GM21515 (cell line): Measurements from ENCODE around the gene PHACTR4.
"Not testable (repeated sequence)": the region's sequence is repeated elsewhere in the genome, so short reads cannot be mapped to it uniquely, and the experiment has no call there.

Experiments used
- ATAC-seq: cut with Tn5 transposase; IDR thresholded peaks from one replicate; pipeline ENCODE4 v1.9.1; 2021; ENCODE audit not compliant: unreplicated experiment

PHACTR4 gene

GRCh38 chr1:28482702-28483101 is 113.2 kb downstream of the PHACTR4 start:
- no peak for ATAC-seq

DNA sequence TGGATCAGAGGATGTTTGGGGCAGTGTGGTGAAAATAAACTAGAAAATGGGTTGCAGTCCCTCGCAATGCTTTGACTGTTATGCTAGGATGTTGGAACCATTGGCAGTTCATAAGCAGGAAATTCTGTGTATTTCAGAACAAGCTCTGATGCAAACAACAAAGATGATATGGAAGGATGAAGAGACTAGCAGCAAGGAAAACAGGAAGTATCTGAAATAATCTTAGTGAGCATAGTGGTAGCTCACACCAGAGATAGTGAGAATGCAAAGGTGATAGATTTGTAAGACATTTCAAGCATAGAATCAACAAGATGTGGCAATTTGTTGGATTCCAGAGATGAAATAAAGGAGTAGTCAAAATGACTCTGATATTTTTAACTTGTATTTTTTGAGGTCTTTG is 125.2 kb downstream of the PHACTR4 start:
- no peak for ATAC-seq

DNA sequence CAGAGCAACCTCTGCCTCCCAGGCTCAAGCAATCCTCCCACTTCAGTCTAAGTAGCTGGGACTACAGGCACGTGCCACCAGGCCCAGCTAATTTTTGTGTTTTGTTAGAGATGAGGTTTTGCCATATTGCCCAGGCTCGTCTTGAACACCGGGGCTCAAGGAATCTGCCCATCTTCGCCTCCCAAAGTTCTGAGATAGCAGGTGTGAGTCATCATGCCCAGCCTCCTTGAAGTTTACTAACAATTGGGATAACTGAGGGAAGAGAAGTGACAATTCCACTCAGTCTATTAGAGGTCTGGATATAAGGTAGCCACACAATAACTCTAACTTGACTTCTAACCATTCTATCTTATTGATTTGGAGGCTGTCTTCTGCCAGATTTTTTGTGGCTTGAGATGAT is 130.0 kb downstream of the PHACTR4 start:
- ATAC-seq, result no peak

DNA sequence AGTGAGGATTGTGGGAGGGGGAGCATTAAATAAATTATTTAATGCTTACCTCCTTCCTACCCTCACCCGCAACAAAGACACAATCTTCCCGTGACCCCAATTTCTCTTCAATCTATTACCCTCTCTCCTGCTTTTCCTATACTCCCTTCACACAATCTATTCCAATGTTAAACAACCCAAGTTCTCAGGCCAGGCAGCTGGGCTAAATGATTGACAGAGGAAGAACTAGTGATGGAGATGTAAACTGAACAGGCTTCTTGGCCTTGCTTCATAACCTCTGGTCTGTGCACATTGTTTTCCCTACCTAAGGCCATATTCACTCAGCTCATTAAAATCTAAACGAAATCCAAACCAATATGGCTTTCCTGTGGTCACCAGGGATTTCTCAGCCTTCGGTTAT is 132.4 kb downstream of the PHACTR4 start:
- no peak for ATAC-seq

GRCh38 chr1:28503117-28503516 is 133.6 kb downstream of the PHACTR4 start:
- ATAC-seq, result no peak

GRCh38 chr1:28505406-28506187 is 136.1 kb downstream of the PHACTR4 start, which contains the start of gene RCC1:
TSS of gene RCC1 (plus strand) at chr1:28506043. CDS start at chr1:28529867, 23,824 bp downstream.
- peak; percentile 71 for ATAC-seq

GRCh38 chr1:28506907-28507246 is 137.3 kb downstream of the PHACTR4 start:
- no peak for ATAC-seq

GRCh38 chr1:28507247-28507645 is 137.7 kb downstream of the PHACTR4 start:
- no peak for ATAC-seq

GRCh38 chr1:28507646-28508434 is 138.3 kb downstream of the PHACTR4 start:
- ATAC-seq, result no peak

GRCh38 chr1:28508435-28508754 is 138.9 kb downstream of the PHACTR4 start:
- no peak for ATAC-seq

DNA sequence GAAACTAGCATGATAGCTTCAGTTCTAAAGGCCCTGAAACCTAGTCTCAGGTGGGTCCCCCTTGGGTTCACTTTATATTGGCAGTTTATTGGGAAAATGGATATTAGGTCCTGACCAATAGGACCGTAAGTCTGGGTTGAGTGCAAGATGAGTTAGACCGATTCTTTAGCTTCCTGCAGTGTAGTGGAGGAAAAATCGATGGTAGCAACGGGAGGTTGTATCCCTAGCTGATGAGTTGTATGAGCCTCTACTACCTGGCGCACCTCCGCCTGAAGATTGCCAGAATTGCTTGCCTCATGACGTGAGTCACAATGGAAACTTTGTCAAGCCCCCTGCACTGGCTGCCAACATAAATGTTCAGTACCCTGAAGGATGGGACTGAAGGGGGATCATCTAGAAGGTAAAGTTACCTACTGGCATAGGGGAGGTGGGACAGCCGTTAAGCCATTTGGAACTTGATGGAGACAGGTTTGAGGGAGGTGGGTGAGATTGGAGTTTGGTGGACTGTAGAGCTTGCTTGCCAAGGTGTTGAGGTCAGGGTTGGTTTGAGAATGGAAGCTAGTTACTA is 140.2 kb downstream of the PHACTR4 start:
- no peak for ATAC-seq

DNA sequence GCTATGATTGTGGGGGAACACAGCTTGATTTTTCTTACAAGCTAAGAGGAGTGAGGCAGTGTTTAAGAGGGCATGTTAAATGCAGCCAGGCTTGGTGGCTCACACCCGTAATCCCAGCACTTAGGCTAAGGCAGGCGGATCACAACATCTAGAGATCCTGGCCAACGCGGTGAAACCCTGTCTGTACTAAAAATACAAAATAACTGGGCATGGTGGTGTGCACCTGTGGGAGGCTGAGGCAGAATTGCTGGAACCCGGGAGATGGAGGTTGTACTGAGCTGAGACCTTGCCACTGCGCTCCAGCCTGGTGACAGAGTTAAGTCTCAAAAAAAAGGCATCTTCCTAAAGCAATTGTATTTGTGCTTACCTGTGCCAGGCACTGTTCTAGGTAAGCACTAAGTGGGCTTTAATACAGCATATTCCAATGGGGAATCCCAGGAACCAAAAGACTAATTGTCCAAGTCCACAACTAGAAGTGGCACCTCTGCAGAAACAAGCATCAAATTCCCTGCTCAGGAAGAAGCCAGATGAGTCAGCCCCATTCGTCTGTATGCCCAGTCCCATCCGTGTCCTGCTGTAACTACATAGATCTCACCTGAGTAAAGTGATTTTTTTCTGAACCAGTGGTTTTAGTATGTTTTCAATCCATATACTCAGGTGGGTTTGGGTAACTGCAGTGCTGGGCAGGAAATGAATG is 140.9 kb downstream of the PHACTR4 start:
- no peak for ATAC-seq

DNA sequence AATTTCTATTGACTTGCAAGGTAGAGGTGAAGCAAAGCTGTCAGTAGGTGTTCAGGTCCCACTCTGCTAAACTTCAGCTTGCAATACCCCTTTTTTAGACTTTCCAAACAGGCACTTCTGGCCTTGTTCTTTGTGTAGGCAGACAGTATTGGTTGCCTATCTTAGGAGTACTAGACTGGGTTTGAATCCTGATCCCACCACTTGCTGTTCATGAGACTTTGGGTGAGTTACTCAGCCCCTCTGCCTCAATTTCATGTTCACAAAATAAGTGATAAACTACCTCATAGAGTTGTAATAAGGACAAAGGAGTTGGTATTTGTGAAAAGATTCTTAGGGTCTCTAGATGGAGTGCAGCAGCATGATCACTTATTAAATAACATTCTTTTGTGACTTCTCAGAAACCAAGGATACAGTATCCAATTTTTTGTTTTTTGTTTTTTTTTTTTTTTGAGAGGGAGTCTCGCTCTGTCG is 141.5 kb downstream of the PHACTR4 start:
- ATAC-seq, result no peak

DNA sequence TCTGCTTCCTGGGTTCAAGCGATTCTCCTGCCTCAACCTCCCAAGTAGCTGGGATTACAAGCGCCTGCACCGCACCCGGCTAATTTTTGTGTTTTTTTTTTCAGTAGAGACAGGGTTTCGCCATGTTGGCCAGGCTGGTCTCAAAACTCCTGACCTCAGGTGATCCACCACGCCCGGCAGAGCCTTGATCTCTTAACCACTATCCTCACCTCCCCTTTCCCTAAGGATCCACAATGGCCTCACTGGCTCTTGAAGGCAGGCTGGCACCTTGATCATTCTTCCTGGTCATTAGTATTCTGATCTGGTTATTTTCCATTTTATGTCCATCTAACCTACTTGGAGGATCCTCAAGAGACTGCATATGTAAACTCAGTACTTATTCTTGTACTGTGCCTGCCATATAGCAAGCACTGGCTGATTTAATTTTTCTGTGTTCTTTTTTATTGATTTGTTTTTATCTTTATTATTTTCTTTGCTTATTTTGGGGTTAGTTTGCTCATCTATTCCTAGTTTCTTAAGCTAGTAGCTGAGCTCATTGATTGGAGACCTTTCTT is 142.6 kb downstream of the PHACTR4 start:
- ATAC-seq, result no peak

GRCh38 chr1:28514445-28514933 is 144.9 kb downstream of the PHACTR4 start:
- not testable (repeated sequence) for ATAC-seq

- ATAC-seq, result no peak
Measured at GRCh38 chr1:28516518-28516956, 147.0 kb downstream of the PHACTR4 start.

DNA sequence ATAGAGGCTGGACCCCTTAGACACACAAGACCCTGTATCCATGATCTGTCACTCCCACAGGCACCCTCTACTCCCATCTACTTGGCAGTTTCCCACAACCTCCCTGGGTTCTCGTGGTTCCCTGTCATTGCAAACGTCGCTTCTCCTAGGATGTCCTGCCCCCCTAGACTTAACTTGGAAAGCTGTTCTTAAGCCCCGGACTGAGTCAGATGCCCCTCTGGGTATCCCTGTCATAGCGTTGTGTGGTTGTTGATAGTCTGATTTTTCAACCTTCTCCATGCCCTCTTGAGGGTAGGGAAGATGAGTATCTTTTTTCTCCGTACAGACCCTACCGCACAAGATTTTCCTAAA is 148.1 kb downstream of the PHACTR4 start:
- ATAC-seq, result no peak

DNA sequence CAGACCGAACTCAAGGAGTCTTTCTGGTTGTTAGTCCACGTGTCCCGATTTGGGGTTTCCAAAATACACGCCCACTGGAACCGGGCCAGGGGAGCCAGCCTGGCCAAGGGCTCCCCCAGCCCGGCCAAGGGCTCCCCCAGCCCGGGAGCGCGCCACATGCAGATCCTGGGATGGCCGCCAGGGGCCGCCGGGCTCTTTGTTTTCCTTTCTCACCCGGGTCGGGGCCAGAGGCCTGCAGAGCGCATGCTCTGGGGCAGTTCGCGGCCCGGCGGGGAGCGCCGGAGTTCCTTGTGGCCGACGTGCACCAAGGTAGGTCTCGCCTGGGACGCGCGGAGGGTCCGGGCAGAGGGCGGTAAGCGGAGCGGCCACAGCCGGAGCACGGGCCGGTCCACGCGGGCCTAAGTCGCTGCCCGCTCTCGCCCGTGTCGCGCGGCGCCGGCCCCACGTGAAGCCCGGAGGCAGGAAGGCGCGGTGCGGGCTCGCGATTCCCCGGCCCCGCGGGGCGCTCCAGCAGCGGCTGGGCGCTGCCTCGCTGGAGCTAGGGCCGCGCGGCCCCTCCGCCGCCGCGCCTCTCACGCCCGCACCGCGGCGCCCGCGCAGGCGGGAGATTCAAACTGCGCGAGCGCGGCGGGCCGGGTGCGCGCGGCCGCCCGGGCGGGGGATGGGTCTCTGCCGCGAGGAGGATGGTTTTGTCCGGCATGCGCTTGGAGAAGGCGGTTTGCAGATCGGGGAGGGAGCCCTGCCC is 148.6 kb downstream of the PHACTR4 start:
- peak; percentile 74 for ATAC-seq

DNA sequence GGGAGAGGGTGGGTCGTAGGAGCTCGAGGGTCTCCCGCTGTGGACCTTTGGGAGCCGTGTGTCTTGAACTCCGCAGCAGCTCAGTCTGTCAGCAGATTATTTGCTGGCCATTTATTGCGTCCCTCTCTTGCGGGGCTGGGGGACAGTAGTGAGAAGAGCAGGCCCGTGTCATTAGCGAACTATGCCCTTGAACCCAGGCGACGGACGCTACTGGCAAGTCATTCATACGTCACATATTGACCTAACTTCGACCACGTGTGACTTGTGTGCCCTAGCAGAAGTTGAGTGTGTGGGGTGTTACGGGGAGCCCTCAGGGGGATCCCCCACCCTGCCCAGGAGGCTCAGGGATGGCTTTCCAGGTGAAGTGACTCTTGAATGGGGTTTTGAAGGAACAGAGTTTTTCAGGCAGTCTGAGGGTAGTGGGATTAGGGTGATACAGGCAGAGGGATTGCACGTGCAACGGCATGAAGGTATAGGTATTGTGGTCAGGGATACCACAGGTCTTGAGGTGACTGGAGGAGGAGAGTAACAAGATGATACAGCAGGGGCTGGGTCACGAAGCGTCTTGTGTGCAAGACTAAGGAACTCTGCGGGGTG is 149.3 kb downstream of the PHACTR4 start:
- peak; percentile 18 for ATAC-seq
